WTC11 (cell line): ENCODE measurements around the gene AGAP6. TPM values are rescaled to one million over a fixed set of nuclear protein-coding genes. Genes with fewer than 3 reads are reported as not detected.
"Not testable (repeated sequence)": the region's sequence is repeated elsewhere in the genome, so short reads cannot be mapped to it uniquely, and the experiment has no call there.

Experiments
- ATAC-seq: fragments of 200-7000 bp; cut with Tn5 transposase; 2 replicates; pipeline ENCODE4 v1.10.0; 2021; ENCODE audit warnings: mild to moderate bottlenecking, moderate library complexity
- CTCF ChIA-PET: fragments of 300-600 bp; sonication (Branson Sonifier 250); formaldehyde crosslinking; loops from one replicate; lab custom pipeline; 2021; ENCODE audit warnings: antibody characterized with exemption; lab: Charles Lee
- POLR2A ChIA-PET: fragments of 350-600 bp; sonication (Branson Sonifier 250); formaldehyde crosslinking; loops from one replicate; lab custom pipeline; 2021; ENCODE audit warnings: antibody characterized with exemption; lab: Charles Lee
- DNase-seq: peaks from one replicate; pipeline ENCODE4 v3.0.0; 2021; ENCODE audit warnings: low spot score
- H3K27ac Mint-ChIP-seq: 2 replicates; pipeline ENCODE4 v1.8.0; 2021; ENCODE audit warnings: mixed read lengths
- H3K27me3 Mint-ChIP-seq: 2 replicates; pipeline ENCODE4 v1.8.0; 2021; ENCODE audit warnings: low read depth, mild to moderate bottlenecking, moderate library complexity, mixed read lengths
- H3K36me3 Mint-ChIP-seq: 2 replicates; pipeline ENCODE4 v1.8.0; 2021; ENCODE audit warnings: mixed read lengths
- H3K4me1 Mint-ChIP-seq: 2 replicates; pipeline ENCODE4 v1.8.0; 2022; ENCODE audit warnings: mixed read lengths
- H3K4me3 Mint-ChIP-seq: 2 replicates; pipeline ENCODE4 v1.8.0; 2021; ENCODE audit warnings: mild to moderate bottlenecking, moderate library complexity, mixed read lengths
- H3K9me3 Mint-ChIP-seq: 2 replicates; pipeline ENCODE4 v1.8.0; 2021; ENCODE audit warnings: mixed read lengths
- total RNA-seq: library from RNA; stranded (reverse); gene quantifications from 3 replicates; pipeline ENCODE4 v1.2.3, GENCODE V29; 2021

AGAP6 gene
- total RNA-seq, 1 experiment from 2014 or later, result 16.8 TPM

GRCh38 chr10:49952006-49952405 is 36.2 kb upstream of the AGAP6 start:
- H3K36me3 Mint-ChIP-seq, POLR2A ChIA-PET, H3K27me3 Mint-ChIP-seq, H3K27ac Mint-ChIP-seq, H3K9me3 Mint-ChIP-seq, DNase-seq, H3K4me3 Mint-ChIP-seq, ATAC-seq, CTCF ChIA-PET, H3K4me1 Mint-ChIP-seq: not testable (repeated sequence)

GRCh38 chr10:49953122-49953521 is 35.1 kb upstream of the AGAP6 start:
- H3K36me3 Mint-ChIP-seq, result peaks cover 12% of the 10 kb centered on the region; the same call in 1 of the 2 replicates
- H3K27ac Mint-ChIP-seq, ATAC-seq, POLR2A ChIA-PET, H3K4me1 Mint-ChIP-seq, CTCF ChIA-PET, H3K27me3 Mint-ChIP-seq, DNase-seq, H3K4me3 Mint-ChIP-seq, H3K9me3 Mint-ChIP-seq: not testable (repeated sequence)

DNA sequence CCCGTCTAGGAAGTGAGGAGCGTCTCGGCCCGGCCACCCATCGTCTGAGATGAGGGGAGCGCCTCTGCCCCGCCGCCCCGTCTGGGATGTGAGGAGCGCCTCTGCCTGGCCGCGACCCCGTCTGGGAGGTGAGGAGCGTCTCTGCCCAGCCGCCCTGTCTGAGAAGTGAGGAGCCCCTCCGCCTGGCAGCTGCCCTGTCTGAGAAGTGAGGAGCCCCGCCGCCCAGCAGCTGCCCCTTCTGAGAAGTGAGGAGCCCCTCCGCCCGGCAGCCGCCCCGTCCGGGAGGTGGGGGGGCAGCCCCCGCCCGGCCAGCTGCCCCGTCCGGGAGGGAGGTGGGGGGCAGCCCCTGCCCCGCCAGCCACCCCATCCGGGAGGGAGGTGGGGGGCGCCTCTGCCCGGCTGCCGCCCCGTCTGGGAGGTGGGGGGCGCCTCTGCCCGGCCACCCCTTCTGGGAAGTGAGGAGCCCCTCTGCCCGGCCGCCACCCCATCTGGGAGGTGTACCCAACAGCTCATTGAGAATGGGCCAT is 17.8 kb upstream of the AGAP6 start:
- CTCF ChIA-PET, POLR2A ChIA-PET, H3K4me3 Mint-ChIP-seq, H3K27me3 Mint-ChIP-seq, DNase-seq, H3K27ac Mint-ChIP-seq, H3K4me1 Mint-ChIP-seq, H3K9me3 Mint-ChIP-seq, ATAC-seq: not testable (repeated sequence)
- H3K36me3 Mint-ChIP-seq, result peaks cover 19% of the 10 kb centered on the region

DNA sequence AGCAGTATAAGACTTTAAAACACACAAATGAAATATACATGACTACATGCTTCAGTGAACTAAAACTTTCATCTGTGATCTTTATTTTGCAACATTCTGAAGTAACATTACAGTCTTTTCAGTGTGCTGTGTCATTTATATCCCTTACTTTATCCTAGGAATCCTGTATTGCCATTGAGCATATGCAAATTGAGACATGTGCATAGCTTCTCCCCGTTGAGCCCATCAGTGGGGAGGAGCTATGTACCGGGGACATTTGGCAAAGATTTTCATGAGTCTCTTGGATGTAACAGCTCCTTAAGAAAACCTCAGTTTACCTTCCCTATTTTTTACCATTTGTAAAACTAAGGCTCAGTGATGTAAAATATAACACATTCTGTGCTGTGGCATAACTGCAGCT is 16.7 kb upstream of the AGAP6 start:
- H3K27ac Mint-ChIP-seq, CTCF ChIA-PET, ATAC-seq, H3K27me3 Mint-ChIP-seq, H3K4me3 Mint-ChIP-seq, POLR2A ChIA-PET, DNase-seq, H3K9me3 Mint-ChIP-seq, H3K4me1 Mint-ChIP-seq: not testable (repeated sequence)
- H3K36me3 Mint-ChIP-seq, result peaks cover 14% of the 10 kb centered on the region

DNA sequence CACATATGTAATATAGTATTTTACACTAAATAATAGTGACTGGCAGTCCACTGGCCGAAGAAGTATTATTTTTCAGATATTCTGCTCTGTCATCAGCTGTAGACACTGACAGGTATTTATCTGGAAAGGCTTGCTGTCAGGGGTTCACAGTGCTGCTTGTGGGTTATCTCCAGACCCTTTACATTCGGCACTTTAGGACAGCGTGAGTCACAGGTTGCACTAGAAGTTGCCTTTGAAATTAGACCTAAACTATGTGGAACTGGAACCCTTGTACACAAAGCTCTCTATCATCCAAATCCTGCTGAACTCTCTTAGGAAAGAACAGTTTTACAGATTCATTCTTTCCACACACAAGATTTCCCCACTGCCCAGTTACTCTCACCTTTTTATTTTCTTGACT is 16.1 kb upstream of the AGAP6 start:
- H3K9me3 Mint-ChIP-seq, H3K27me3 Mint-ChIP-seq, ATAC-seq, H3K27ac Mint-ChIP-seq, H3K4me1 Mint-ChIP-seq, CTCF ChIA-PET, POLR2A ChIA-PET, H3K4me3 Mint-ChIP-seq, DNase-seq: not testable (repeated sequence)
- peaks cover 14% of the 10 kb centered on the region for H3K36me3 Mint-ChIP-seq

DNA sequence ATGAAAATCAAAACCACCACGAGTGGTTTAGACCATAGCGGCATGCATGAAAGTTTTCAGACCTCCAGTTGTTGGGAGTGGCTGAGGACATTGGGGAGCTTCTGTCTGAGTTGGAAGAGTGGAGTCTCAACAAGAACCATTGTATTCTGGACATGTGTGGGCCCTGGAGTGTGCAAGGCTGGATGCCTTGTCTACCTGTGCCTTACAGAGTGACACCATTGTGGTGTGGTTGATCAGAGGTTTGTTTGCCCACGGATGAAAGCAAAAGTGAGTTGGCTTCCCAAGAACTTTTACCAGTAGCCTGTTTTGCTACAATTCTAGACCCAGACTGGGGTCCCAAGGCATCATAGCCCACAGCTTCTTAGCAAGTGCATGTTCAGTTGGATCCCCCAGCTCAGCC is 10.4 kb upstream of the AGAP6 start:
- H3K36me3 Mint-ChIP-seq, H3K4me3 Mint-ChIP-seq, POLR2A ChIA-PET, ATAC-seq, H3K9me3 Mint-ChIP-seq, H3K4me1 Mint-ChIP-seq, CTCF ChIA-PET, H3K27me3 Mint-ChIP-seq, DNase-seq, H3K27ac Mint-ChIP-seq: not testable (repeated sequence)

DNA sequence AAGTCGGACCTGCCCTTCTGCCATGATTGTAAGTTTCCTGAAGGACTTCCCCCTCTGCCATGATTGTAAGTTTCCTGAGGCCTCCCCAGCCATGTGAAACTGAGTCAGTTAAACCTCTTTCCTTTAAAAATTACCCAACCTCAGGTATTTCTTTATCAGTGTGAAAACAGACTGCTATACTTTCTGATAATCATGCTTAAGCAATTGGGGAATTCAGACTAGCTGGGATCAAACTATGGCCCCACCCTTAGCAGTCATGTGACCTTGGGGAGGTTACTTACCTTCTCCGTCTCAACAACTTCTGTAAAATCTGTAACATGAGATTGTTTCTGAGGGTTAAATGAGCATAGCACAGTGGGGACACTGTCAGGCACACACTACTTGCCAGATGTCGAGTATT is 999 bp upstream of the AGAP6 start:
- H3K4me3 Mint-ChIP-seq, ATAC-seq, H3K27ac Mint-ChIP-seq, CTCF ChIA-PET, H3K36me3 Mint-ChIP-seq, H3K27me3 Mint-ChIP-seq, POLR2A ChIA-PET, DNase-seq, H3K4me1 Mint-ChIP-seq, H3K9me3 Mint-ChIP-seq: not testable (repeated sequence)

DNA sequence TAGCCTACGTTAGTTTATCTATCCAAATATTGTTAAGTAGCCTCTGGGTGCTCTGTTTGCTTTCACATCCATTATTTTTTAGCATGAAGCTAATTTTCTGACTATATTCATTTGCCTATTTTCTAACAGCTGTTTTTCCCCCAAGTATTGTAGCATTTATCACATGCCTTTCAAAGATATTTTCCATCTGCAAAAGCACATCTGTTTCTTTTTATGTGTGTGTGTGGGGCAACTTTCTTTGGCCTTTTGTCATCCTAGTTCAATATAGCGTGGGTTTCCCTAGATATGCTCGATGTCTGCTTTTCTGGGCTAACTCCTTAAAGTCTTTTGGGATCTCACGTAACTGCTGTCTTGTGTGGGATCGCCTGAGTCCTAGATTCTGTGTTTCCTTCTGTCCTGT is 7.1 kb downstream of the AGAP6 start:
- H3K4me1 Mint-ChIP-seq, H3K9me3 Mint-ChIP-seq, H3K36me3 Mint-ChIP-seq, H3K4me3 Mint-ChIP-seq, H3K27me3 Mint-ChIP-seq, POLR2A ChIA-PET, H3K27ac Mint-ChIP-seq, CTCF ChIA-PET, DNase-seq, ATAC-seq: not testable (repeated sequence)

GRCh38 chr10:50014024-50014423 is 25.8 kb downstream of the AGAP6 start:
- not testable (repeated sequence) for H3K4me1 Mint-ChIP-seq

More at GRCh38 chr10:50014024-50014423, 25.8 kb downstream of the AGAP6 start:
- CTCF ChIA-PET, H3K27me3 Mint-ChIP-seq, H3K36me3 Mint-ChIP-seq, ATAC-seq, H3K9me3 Mint-ChIP-seq, POLR2A ChIA-PET, H3K27ac Mint-ChIP-seq, DNase-seq, H3K4me3 Mint-ChIP-seq: not testable (repeated sequence)
